ENCODE data around the gene SP2.

SP2 gene

DNA sequence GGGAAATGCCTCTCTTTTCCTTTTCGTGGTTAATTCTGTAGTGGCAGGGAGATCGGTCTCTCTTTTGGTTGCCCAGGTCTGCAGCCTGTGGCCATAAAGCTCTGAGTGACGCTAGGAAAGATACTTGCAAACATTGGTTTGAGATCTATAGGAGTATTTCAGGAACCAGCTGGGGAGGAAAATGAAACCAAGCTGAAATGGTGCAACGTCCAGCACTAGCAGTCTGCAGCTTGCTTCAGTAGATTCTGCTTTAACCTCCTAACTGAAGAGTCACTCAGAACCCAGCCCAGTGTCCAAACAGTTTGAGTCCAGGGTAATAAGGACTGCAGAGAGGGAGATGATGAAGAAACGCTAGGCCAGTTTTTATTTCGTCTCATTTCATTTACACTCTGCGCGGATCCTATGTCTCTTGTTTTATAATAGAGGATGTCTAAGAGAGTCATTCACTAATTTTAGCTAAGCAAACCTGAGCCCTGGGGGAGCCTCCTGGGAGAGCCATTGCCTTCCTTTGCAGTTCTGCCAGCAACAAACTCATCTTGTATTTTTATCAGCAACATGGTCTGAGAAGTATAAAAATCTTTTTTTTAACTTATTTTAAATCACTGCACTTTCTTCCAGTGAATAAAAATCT, 12.0 kb downstream of the SP2 start:
- no peak overlapping the region for H3K56ac ChIP-seq (ENCODE audit: low read length)
- H4K8ac ChIP-seq (ENCODE audit: low read depth, low read length) = no peak overlapping the region
- H3K4ac ChIP-seq (ENCODE audit: low read depth, low read length) = no peak overlapping the region
- H2BK5ac ChIP-seq (ENCODE audit: low read length) = no peak overlapping the region
- H3K23ac ChIP-seq (ENCODE audit: low read length) = no peak overlapping the region
- H3K4me1 ChIP-seq (ENCODE audit: control insufficient read depth, low read depth, low read length) = no peaks in the 10 kb centered on the region
- no peaks in the 10 kb centered on the region for H3K79me2 ChIP-seq (ENCODE audit: control insufficient read depth, insufficient read depth, low read length)
- H3K79me1 ChIP-seq (ENCODE audit: low read length) = peaks cover 6% of the 10 kb centered on the region
- DNase-seq = no peak
- H2BK120ac ChIP-seq (ENCODE audit: low read depth, low read length) = no peak overlapping the region
- no peak overlapping the region for H4K5ac ChIP-seq (ENCODE audit: low read length)
- H3K27ac ChIP-seq (ENCODE audit: low read depth, low read length) = no peak overlapping the region
- H3K36me3 ChIP-seq (ENCODE audit: control insufficient read depth, insufficient read depth, low read length) = no peaks in the 10 kb centered on the region
- no peak overlapping the region for H3K4me2 ChIP-seq (ENCODE audit: low read length)
- no peak overlapping the region for H3K18ac ChIP-seq (ENCODE audit: low read length)
- H3K4me3 ChIP-seq (ENCODE audit: low read length) = no peak overlapping the region
- no peak overlapping the region for H2BK15ac ChIP-seq (replicated peaks; ENCODE audit: low read depth)
- no peak overlapping the region for H3K9ac ChIP-seq (ENCODE audit: low read length)
- no CpG with 5 or more reads among the region's 8 CpGs for WGBS (ENCODE audit: extremely low coverage, insufficient coverage, low lambda C conversion rate)
- no peaks in the 10 kb centered on the region for H3K27me3 ChIP-seq (ENCODE audit: insufficient read depth, low read length, poor library complexity)
- H2AK5ac ChIP-seq (ENCODE audit: low read length) = no peak overlapping the region

DNA sequence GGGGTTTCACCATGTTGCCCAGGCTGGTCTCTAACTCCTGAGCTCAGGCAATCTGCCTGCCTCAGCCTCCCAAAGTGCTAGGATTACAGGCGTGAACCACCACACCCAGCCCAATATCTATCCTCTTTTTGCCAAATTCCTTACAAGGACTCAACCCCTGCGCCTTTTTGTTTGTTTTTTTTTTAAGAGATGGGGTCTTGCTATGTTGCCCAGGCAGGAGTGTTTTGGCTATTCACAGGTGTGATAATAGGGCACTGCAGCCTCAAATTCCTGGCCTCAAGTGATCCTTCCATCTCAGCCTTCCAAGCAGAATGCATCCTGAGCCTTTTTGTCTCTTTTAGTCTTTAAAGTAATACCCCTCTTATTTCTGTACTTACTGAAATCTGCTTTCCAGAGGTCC, 17.0 kb downstream of the SP2 start:
- Histone ChIP-seq H2BK5ac (ENCODE audit: low read length) (no peak overlapping the region), H3K79me1 (ENCODE audit: low read length) (no peaks in the 10 kb centered on the region), H4K8ac (ENCODE audit: low read depth, low read length) (no peak overlapping the region), H3K4ac (ENCODE audit: low read depth, low read length) (no peak overlapping the region), H2BK15ac (replicated peaks; ENCODE audit: low read depth) (no peak overlapping the region), H4K5ac (ENCODE audit: low read length) (no peak overlapping the region), H3K56ac (ENCODE audit: low read length) (no peak overlapping the region), H2BK120ac (ENCODE audit: low read depth, low read length) (no peak overlapping the region), H3K79me2 (ENCODE audit: control insufficient read depth, insufficient read depth, low read length) (no peaks in the 10 kb centered on the region), H3K36me3 (ENCODE audit: control insufficient read depth, insufficient read depth, low read length) (no peaks in the 10 kb centered on the region), H2AK5ac (ENCODE audit: low read length) (no peak overlapping the region), H3K27ac (ENCODE audit: low read depth, low read length) (no peak overlapping the region), H3K4me3 (ENCODE audit: low read length) (no peak overlapping the region), H3K4me2 (ENCODE audit: low read length) (no peak overlapping the region), H3K23ac (ENCODE audit: low read length) (no peak overlapping the region), H3K4me1 (ENCODE audit: control insufficient read depth, low read depth, low read length) (no peaks in the 10 kb centered on the region), H3K18ac (ENCODE audit: low read length) (no peak overlapping the region), H3K9ac (ENCODE audit: low read length) (no peak overlapping the region), H3K27me3 (ENCODE audit: insufficient read depth, low read length, poor library complexity) (no peaks in the 10 kb centered on the region)
- WGBS (ENCODE audit: extremely low coverage, insufficient coverage, low lambda C conversion rate) = no CpG with 5 or more reads among the region's 2 CpGs
- DNase-seq = no peak

DNA sequence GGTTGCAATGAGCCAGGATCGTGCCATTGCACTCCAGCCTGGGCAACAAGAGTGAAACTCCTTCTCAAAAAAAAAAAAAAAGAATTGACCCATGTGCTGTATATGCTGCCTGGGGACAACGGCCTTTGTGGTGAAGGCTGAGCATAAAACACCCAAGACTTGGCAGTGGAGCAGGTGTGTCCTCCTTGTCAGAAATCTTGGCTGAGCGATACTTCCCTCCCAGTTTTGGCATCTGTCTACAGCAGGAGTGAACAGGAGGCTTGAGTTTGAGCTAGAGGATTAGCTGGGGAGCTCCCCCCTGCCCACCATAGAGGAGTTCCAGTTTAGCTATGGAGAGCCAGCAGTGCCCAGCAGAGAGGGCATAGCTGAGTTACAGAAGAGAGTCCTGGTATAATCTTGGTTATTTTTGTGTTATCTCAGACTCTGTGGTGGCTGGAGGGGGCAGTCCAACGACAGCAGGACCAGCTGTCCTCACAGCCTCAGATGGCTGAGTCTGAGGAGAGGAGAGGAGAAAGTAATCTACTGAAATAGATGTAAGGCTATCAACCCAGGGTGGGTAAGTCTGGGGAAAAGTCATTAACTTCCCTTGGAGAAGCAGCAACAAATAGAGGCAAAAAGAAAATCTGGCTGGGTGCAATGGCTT, 18.4 kb downstream of the SP2 start:
- no peaks in the 10 kb centered on the region for H3K36me3 ChIP-seq (ENCODE audit: control insufficient read depth, insufficient read depth, low read length)
- no peak overlapping the region for H2BK15ac ChIP-seq (replicated peaks; ENCODE audit: low read depth)
- no peaks in the 10 kb centered on the region for H3K27me3 ChIP-seq (ENCODE audit: insufficient read depth, low read length, poor library complexity)
- no CpG with 5 or more reads among the region's 4 CpGs for WGBS (ENCODE audit: extremely low coverage, insufficient coverage, low lambda C conversion rate)
- H2BK5ac ChIP-seq (ENCODE audit: low read length) = no peak overlapping the region
- no peak overlapping the region for H3K27ac ChIP-seq (ENCODE audit: low read depth, low read length)
- H3K4me1 ChIP-seq (ENCODE audit: control insufficient read depth, low read depth, low read length) = no peaks in the 10 kb centered on the region
- no peak overlapping the region for H4K5ac ChIP-seq (ENCODE audit: low read length)
- no peak overlapping the region for H3K4me3 ChIP-seq (ENCODE audit: low read length)
- H4K8ac ChIP-seq (ENCODE audit: low read depth, low read length) = no peak overlapping the region
- no peak overlapping the region for H2AK5ac ChIP-seq (ENCODE audit: low read length)
- no peaks in the 10 kb centered on the region for H3K79me1 ChIP-seq (ENCODE audit: low read length)
- no peak for DNase-seq
- no peak overlapping the region for H3K9ac ChIP-seq (ENCODE audit: low read length)
- no peak overlapping the region for H2BK120ac ChIP-seq (ENCODE audit: low read depth, low read length)
- H3K18ac ChIP-seq (ENCODE audit: low read length) = no peak overlapping the region
- H3K4me2 ChIP-seq (ENCODE audit: low read length) = no peak overlapping the region
- H3K56ac ChIP-seq (ENCODE audit: low read length) = no peak overlapping the region
- no peak overlapping the region for H3K23ac ChIP-seq (ENCODE audit: low read length)
- H3K79me2 ChIP-seq (ENCODE audit: control insufficient read depth, insufficient read depth, low read length) = no peaks in the 10 kb centered on the region
- H3K4ac ChIP-seq (ENCODE audit: low read depth, low read length) = no peak overlapping the region

DNA sequence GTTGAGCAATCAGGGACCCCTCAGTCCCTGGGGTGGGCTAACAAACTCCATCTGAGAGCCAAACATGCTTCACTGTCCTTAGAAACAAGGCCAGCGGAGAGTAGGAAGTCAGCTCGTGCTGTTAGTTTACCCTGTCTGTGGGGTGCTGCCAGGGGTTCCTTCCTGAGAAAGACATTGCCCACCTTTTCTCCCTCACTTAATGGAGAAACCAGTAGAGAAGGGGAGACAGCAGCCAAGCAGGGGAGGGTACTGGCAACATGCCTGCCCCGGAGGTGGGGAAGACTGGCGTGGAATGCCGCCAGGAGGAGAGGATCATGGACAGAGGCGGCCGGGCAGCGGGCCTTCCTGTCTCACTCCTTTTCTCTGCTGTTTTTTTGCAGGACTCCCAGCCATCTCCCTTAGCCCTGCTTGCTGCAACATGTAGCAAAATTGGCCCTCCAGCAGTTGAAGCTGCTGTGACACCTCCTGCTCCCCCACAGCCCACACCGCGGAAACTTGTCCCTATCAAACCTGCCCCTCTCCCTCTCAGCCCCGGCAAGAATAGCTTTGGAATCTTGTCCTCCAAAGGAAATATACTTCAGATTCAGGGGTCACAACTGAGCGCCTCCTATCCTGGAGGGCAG, 19.9 kb downstream of the SP2 start:
- no peak overlapping the region for H3K4ac ChIP-seq (ENCODE audit: low read depth, low read length)
- H3K4me2 ChIP-seq (ENCODE audit: low read length) = no peak overlapping the region
- H3K4me3 ChIP-seq (ENCODE audit: low read length) = no peak overlapping the region
- H2BK120ac ChIP-seq (ENCODE audit: low read depth, low read length) = no peak overlapping the region
- no peak overlapping the region for H4K8ac ChIP-seq (ENCODE audit: low read depth, low read length)
- H2AK5ac ChIP-seq (ENCODE audit: low read length) = no peak overlapping the region
- no peaks in the 10 kb centered on the region for H3K79me1 ChIP-seq (ENCODE audit: low read length)
- H3K4me1 ChIP-seq (ENCODE audit: control insufficient read depth, low read depth, low read length) = no peaks in the 10 kb centered on the region
- no peak overlapping the region for H3K18ac ChIP-seq (ENCODE audit: low read length)
- H3K27me3 ChIP-seq (ENCODE audit: insufficient read depth, low read length, poor library complexity) = no peaks in the 10 kb centered on the region
- no peaks in the 10 kb centered on the region for H3K79me2 ChIP-seq (ENCODE audit: control insufficient read depth, insufficient read depth, low read length)
- no CpG with 5 or more reads among the region's 12 CpGs for WGBS (ENCODE audit: extremely low coverage, insufficient coverage, low lambda C conversion rate)
- H3K27ac ChIP-seq (ENCODE audit: low read depth, low read length) = no peak overlapping the region
- H3K9ac ChIP-seq (ENCODE audit: low read length) = no peak overlapping the region
- no peak overlapping the region for H2BK5ac ChIP-seq (ENCODE audit: low read length)
- no peak overlapping the region for H2BK15ac ChIP-seq (replicated peaks; ENCODE audit: low read depth)
- no peak overlapping the region for H4K5ac ChIP-seq (ENCODE audit: low read length)
- H3K56ac ChIP-seq (ENCODE audit: low read length) = no peak overlapping the region
- DNase-seq = no peak
- H3K36me3 ChIP-seq (ENCODE audit: control insufficient read depth, insufficient read depth, low read length) = no peaks in the 10 kb centered on the region
- H3K23ac ChIP-seq (ENCODE audit: low read length) = no peak overlapping the region

DNA sequence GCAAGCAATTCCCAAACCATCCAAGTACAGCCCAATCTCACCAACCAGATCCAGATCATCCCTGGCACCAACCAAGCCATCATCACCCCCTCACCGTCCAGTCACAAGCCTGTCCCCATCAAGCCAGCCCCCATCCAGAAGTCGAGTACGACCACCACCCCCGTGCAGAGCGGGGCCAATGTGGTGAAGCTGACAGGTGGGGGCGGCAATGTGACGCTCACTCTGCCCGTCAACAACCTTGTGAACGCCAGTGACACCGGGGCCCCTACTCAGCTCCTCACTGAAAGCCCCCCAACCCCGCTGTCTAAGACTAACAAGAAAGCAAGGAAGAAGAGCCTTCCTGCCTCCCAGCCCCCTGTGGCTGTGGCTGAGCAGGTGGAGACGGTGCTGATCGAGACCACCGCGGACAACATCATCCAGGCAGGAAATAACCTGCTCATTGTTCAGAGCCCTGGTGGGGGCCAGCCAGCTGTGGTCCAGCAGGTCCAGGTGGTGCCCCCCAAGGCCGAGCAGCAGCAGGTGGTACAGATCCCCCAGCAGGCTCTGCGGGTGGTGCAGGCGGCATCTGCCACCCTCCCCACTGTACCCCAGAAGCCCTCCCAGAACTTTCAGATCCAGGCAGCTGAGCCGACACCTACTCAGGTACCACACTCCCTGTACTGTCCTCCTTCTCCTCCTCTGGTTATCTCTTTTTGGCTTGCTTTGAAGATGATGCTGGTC, 20.6 kb downstream of the SP2 start:
- no peaks in the 10 kb centered on the region for H3K79me2 ChIP-seq (ENCODE audit: control insufficient read depth, insufficient read depth, low read length)
- H3K36me3 ChIP-seq (ENCODE audit: control insufficient read depth, insufficient read depth, low read length) = no peaks in the 10 kb centered on the region
- no peaks in the 10 kb centered on the region for H3K4me1 ChIP-seq (ENCODE audit: control insufficient read depth, low read depth, low read length)
- H3K56ac ChIP-seq (ENCODE audit: low read length) = no peak overlapping the region
- no peak overlapping the region for H3K23ac ChIP-seq (ENCODE audit: low read length)
- no peak overlapping the region for H3K4me3 ChIP-seq (ENCODE audit: low read length)
- no peak overlapping the region for H4K5ac ChIP-seq (ENCODE audit: low read length)
- H3K4me2 ChIP-seq (ENCODE audit: low read length) = no peak overlapping the region
- H2BK120ac ChIP-seq (ENCODE audit: low read depth, low read length) = no peak overlapping the region
- no CpG with 5 or more reads among the region's 19 CpGs for WGBS (ENCODE audit: extremely low coverage, insufficient coverage, low lambda C conversion rate)
- H2BK5ac ChIP-seq (ENCODE audit: low read length) = no peak overlapping the region
- no peak for DNase-seq
- no peak overlapping the region for H3K9ac ChIP-seq (ENCODE audit: low read length)
- no peak overlapping the region for H2BK15ac ChIP-seq (replicated peaks; ENCODE audit: low read depth)
- no peak overlapping the region for H4K8ac ChIP-seq (ENCODE audit: low read depth, low read length)
- H3K27ac ChIP-seq (ENCODE audit: low read depth, low read length) = no peak overlapping the region
- no peak overlapping the region for H2AK5ac ChIP-seq (ENCODE audit: low read length)
- H3K79me1 ChIP-seq (ENCODE audit: low read length) = no peaks in the 10 kb centered on the region
- no peaks in the 10 kb centered on the region for H3K27me3 ChIP-seq (ENCODE audit: insufficient read depth, low read length, poor library complexity)
- H3K18ac ChIP-seq (ENCODE audit: low read length) = no peak overlapping the region
- no peak overlapping the region for H3K4ac ChIP-seq (ENCODE audit: low read depth, low read length)

Measured in mesendoderm (in vitro differentiated cells).